GM19238 (cell line): ENCODE data around the gene BHLHE23.

Experiments used
- DNase-seq: peaks from one replicate; pipeline ENCODE4 v3.0.0; 2011; ENCODE audit warnings: low spot score; ENCODE audit not compliant: insufficient read length

Gene BHLHE23

GRCh38 chr20:63025534-63026331, 19.0 kb upstream of the BHLHE23 start:
- no peak for DNase-seq

DNA sequence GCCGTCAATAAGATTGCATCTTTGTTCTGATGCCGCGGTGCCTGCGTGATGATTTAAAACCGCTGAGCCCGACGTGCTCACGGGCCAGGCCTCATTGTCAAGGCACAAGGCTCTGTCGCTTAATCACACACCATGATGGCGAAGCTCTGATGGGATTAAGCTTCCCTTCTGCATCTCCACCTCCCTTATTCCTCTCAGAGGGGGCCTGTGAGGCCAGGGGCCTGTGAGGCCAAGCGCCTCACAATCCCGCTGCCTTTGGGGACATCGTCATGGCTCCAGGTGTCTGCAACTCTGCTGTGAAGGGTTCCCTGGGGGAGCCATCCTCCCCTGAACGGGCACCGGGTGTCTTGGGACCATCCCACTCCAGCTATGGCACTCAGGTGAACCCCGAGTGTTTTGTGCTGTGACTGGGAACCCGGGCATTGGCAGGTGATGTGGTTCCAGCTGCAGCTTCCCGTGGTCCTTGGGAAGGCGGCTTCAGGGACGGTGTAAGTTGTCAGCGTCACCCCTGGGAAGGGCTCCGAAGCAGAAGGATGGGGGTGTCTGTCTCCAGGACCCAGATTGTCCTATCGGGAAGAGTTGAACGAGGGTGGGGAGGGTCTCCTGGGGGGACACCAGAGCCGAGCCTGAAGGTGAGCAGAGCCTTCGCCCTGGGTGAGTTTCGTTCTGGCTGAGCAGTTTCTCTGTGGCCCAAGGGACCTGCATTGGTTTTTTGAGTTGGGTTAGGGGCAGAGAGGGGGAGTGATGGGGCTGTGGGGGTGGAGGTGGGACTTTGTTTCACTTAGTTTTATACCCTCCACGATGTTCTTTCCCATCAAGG, 18.0 kb upstream of the BHLHE23 start:
- DNase-seq = no peak

DNA sequence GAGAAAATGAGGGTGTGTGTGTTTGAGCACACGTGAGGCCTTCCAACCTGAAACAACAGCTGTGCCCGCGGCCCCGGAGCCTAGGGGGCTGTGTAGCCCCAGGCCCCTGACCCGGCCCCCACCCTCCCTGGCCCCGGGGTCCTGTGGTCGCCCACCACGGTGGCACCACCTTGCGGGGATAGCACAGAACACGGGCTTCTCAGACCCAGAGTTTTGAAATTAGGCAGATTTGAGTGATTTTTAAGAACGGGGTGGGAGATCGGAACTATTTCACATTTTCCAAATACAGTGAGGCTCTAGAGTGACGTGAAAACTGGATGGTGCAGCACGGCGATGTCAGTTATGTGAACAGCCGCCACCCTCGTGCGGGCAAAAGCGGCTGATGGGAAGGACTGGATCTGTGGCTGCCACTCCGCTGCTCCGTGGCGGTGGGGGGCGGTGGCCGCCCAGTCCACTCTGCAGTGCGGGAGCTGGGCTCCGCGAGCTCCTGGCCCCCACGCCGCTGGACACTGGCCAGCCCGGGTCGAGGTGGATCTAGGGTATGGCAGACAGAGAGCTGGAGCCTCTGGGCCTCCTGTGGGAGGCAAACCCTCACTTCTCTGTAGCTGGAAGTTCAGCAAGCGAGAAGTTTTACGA, 17.3 kb upstream of the BHLHE23 start:
- DNase-seq = no peak

- no peak for DNase-seq
Measured at GRCh38 chr20:63023071-63023935, 16.5 kb upstream of the BHLHE23 start.

DNA sequence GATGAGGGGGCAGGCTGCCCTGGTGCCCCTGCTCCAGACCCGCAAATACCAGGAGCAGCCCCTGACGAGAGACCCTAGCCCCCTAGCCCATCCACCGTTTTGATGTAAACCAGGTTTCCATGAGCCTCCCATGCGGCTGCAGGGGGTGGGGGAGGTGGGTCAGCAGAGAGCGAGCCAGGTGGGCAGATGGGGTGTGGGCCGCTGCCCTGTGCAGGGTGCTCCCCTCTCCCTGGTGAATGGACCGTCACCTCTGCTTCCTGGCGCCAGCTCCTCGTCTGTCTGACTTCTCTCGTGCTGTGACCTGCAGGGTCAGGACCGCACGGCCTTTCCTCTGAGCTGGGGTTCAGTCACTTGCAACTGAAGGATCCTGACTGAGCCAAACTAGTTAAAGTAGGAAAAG, 15.7 kb upstream of the BHLHE23 start:
- no peak for DNase-seq

DNA sequence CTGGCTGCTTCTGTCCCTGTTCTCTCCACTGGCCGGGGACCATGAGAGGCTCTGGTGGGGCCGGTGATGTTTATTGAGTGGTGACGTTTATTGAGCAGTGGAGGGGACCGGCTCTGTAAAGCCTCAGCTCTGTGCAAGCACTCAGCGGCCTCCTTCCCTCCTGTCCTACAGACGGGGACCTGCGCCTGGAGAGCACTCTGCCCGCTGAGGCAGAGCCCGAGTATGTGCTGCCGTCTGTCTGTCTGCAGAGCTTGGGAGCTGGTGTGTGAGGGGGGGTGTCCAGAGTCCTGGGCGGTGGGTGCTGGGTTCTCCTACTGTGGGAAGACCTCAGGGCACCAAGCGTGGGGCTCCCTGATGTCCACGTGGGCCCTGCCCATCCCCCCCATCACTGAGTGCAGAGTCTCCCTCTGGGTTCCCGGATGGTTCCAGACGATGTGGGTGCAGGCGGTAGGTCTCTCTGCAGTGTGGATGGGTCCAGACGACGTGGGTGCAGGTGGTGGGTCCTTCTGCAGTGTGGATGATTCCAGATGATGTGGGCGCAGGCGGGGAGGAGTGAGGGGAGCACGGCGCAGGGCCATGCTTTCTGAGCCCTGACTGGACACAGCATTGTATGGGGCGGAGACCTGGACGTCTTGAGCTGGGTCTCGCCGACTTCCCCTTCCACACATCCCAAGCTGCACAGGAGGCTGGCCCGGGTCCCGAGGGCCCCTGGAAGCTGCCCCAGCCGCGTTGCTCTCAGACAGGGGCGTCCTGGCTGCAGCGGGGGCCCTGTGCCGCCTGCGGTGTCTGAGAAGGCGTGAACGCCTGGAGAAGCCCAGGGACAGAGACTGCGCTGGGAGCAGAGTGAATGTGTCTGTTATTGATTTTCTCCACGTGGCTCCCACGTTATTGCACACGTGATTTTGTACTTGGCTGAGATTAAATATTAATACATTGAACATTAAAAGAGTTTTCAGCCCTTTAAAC, 14.9 kb upstream of the BHLHE23 start:
- no peak for DNase-seq

DNA sequence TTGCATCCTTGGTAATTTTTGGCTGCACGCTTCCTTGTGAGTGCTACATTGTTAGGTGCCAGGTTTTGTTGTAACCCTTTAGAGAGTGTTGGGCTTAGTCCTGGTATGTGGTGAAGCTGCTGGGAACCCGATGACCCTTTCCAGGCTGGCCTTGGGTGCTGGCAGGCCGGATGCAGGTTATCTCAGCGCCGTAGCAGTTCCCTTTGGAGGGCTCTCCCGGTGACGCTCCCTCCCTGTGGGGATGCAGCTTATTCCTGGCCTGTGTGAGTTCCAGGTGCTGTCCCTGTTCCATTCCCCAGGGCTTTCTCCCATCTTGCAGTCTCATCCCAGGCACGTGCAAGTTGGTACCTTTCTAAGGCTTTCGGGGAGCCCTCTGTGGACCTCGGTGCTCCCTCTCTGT, 13.9 kb upstream of the BHLHE23 start:
- DNase-seq = no peak

GRCh38 chr20:63017826-63018411, 11.2 kb upstream of the BHLHE23 start:
- DNase-seq = no peak

GRCh38 chr20:63017076-63017825, 10.5 kb upstream of the BHLHE23 start:
- no peak for DNase-seq

GRCh38 chr20:63016514-63017075, 9.8 kb upstream of the BHLHE23 start:
- DNase-seq = no peak

GRCh38 chr20:63015662-63016361, 9.0 kb upstream of the BHLHE23 start:
- no peak for DNase-seq

DNA sequence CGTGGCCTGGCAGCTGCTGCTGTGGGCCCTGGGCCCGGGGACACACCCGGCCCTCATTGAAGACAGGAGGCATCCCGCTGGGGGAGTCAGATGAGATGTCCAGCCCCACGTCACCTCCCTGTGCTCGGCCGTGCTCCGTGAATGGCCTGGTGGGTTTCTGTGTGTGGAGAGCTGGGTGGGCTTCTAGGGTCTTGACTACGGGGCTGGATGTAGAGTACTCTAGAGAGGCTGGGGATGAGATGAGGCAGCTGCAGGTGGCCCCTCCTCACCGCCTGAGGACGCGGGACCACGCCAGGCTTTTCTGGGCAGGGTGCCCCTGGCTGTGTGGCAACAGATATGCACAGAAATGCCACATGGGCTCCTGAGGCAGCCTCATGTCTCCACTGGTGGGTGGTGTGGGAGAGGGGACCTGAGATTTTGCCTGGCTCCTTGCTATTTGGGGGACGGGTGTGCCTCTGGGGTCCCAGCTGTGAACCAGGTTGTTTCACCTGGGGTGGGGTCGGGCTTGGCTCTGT, 8.4 kb upstream of the BHLHE23 start:
- no peak for DNase-seq

DNA sequence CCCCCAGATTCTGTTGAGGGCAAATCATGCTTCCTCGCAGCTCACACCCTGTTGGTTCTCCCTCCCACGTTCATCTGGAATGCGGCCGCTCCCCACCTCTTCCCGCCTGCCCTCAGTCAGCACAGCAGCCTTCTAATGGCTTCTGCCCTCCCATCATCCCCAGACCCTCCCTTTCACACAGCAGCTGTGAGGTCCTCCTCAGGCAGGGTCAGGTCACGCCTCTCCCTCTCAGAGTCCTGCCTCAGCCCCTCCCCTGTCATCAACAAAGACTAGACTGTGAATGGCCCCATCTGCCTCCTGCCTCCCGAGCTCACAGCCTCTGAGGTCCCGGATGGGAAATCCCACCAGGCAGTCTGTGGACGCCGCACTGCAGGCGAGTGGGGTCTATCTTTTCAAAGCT, 7.9 kb upstream of the BHLHE23 start:
- DNase-seq = no peak

DNA sequence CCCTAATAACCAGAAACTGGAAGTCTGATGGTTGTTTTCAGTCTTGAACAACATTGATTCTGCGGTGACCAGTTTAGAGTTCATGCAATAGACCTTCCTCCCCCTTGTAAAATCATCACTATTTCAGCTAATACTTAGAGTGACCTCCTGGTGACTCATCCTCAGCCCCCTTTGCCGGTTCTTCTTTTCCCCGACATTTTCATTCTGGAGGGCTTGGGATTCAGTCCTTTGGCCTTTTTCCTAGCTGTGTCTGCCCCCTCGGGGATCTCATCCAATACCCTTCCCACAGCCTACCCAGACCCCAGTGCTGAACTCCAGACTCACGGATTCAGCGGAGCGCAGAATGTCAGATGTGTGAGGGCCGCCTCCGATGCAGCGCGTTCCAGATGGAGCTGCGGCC, 7.5 kb upstream of the BHLHE23 start:
- DNase-seq = no peak

DNA sequence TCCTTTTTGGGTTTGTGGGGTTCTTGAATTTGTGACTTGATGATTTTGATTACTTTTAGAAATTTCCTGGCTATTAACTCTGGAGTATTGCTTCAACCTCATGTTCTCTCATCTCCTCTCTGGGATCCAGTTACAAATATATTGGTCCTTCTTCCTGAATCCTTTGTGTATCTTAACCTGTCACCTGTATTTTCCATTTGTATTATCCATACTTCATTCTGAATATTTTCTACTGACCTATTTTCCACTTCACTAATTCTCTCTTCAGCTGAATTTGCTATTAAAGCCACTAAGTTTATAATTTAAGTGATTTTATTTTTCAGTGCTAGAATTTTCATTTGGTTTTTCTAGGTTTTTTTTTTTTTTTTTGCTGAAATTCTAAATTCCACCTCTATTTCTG, 6.4 kb upstream of the BHLHE23 start:
- no peak for DNase-seq

- no peak for DNase-seq
Measured at GRCh38 chr20:63011798-63012197, 5.0 kb upstream of the BHLHE23 start.

DNA sequence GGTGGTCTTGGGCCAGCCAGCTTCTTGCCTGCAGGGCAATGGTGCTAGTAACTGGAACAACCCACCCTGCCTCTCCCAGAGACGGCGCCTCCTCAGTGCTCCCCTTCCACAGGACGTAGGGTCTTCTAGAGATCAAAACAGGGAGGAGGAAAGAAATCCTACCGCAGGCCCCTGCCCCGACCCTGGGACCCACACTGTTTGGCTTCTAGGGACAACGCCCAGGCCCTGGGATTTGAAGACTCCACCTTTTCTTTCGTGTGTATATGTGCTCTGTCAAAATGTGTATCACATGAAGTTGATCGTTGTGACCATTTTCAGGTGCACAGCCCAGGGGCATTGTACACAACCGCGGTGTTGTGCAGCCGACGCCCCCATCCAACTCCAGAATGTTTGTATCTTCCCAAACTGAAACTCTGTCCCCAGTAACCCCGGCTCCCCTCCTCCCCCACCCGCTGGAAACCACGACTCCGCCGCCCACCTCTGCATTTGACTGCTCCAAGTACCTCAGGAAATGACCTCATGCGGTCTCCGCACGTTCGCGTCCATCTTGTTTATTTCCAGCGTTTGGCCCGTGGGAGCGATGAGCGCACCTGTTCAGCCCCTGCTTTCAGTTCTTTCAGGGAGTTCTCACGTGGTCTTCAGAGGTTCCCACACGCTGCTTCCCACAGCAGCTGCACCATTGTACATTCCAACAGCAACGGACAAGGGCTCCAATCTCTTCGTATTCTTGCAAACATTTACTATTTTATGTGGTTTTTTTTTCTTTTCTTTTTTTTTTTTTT, 3.4 kb upstream of the BHLHE23 start:
- DNase-seq = peak; percentile 88
